SK-N-SH treated with all-trans-retinoic acid at 6 μM for 48 hours (cell line): ENCODE measurements around the gene NUCB1.

ENCODE experiments used
- ARNTL ChIP-seq: fragments of 450-650 bp; formaldehyde crosslinking; IDR thresholded peaks from 2 replicates; pipeline ENCODE4 v1.5.0; 2020; ENCODE audit warnings: low read depth, mild to moderate bottlenecking, moderate library complexity, borderline replicate concordance
- BACH2 ChIP-seq: fragments of 250-450 bp; sonication (Bioruptor Pico); IDR thresholded peaks from 2 replicates; pipeline ENCODE4 v1.9.0; 2021; ENCODE audit warnings: mild to moderate bottlenecking, borderline replicate concordance
- CREB5 ChIP-seq: fragments of 250-450 bp; sonication (Bioruptor Pico); IDR thresholded peaks from 2 replicates; pipeline ENCODE4 v1.5.1; 2020; ENCODE audit warnings: low read depth, mild to moderate bottlenecking, moderate library complexity
- CSDC2 ChIP-seq: fragments of 250-450 bp; sonication (Bioruptor Pico); IDR thresholded peaks from 2 replicates; pipeline ENCODE4 v1.5.0; 2020; ENCODE audit warnings: mild to moderate bottlenecking, moderate library complexity
- CSRNP3 ChIP-seq: fragments of 250-450 bp; sonication (Bioruptor Pico); IDR thresholded peaks from 2 replicates; pipeline ENCODE4 v1.5.1; 2021; ENCODE audit warnings: mild to moderate bottlenecking, moderate library complexity
- ESRRG ChIP-seq: fragments of 250-450 bp; sonication (Bioruptor Pico); IDR thresholded peaks from 2 replicates; pipeline ENCODE4 v1.6.1; 2021; ENCODE audit warnings: mild to moderate bottlenecking
- ISL1 ChIP-seq: fragments of 250-450 bp; sonication (Bioruptor Pico); IDR thresholded peaks from 2 replicates; pipeline ENCODE4 v2.1.2; 2022; ENCODE audit warnings: mild to moderate bottlenecking, moderate library complexity
- PATZ1 ChIP-seq: fragments of 250-450 bp; sonication (Bioruptor Pico); IDR thresholded peaks from 2 replicates; pipeline ENCODE4 v1.8.0; 2020; ENCODE audit warnings: mild to moderate bottlenecking, moderate library complexity, borderline replicate concordance
- POU6F1 ChIP-seq: fragments of 250-450 bp; sonication (Bioruptor Pico); IDR thresholded peaks from 2 replicates; pipeline ENCODE4 v1.8.0; 2021; ENCODE audit warnings: low read depth, mild to moderate bottlenecking, moderate library complexity, borderline replicate concordance
- PPARA ChIP-seq: fragments of 250-450 bp; sonication (Bioruptor Pico); IDR thresholded peaks from 2 replicates; pipeline ENCODE4 v1.5.0; 2020; ENCODE audit warnings: mild to moderate bottlenecking, borderline replicate concordance
- RARB ChIP-seq: fragments of 250-450 bp; sonication (Bioruptor Pico); IDR thresholded peaks from 2 replicates; pipeline ENCODE4 v1.8.0; 2021; ENCODE audit warnings: mild to moderate bottlenecking, moderate library complexity
- TOX ChIP-seq: fragments of 250-450 bp; sonication (Bioruptor Pico); IDR thresholded peaks from 2 replicates; pipeline ENCODE4 v1.8.0; 2021; ENCODE audit warnings: mild to moderate bottlenecking, moderate library complexity, borderline replicate concordance
- TSHZ2 ChIP-seq: fragments of 250-450 bp; sonication (Bioruptor Pico); IDR thresholded peaks from 2 replicates; pipeline ENCODE4 v1.5.0; 2020; ENCODE audit warnings: mild to moderate bottlenecking, moderate library complexity
- ZC3H10 ChIP-seq: fragments of 250-450 bp; sonication (Bioruptor Pico); IDR thresholded peaks from 2 replicates; pipeline ENCODE4 v1.5.1; 2021; ENCODE audit warnings: mild to moderate bottlenecking, moderate library complexity

- TF ChIP-seq CREB5 (no peak), ARNTL (no peak), ZC3H10 (CRISPR knock-in tag) (no peak), ISL1 (CRISPR knock-in tag) (no peak), TSHZ2 (CRISPR knock-in tag) (no peak), CSDC2 (CRISPR knock-in tag) (no peak), POU6F1 (CRISPR knock-in tag) (no peak), TOX (CRISPR knock-in tag) (no peak), PATZ1 (CRISPR knock-in tag) (no peak), RARB (CRISPR knock-in tag) (no peak), BACH2 (no peak), CSRNP3 (no peak), ESRRG (CRISPR knock-in tag) (no peak), PPARA (CRISPR knock-in tag) (no peak)
Observed at GRCh38 chr19:48965806-48966540, 65.9 kb downstream of the NUCB1 start.
